Stimulated activated CD4-positive, alpha-beta T cell treated with anti-CD3 and anti-CD28 coated beads, Interleukin-12 subunit alpha, Interleukin-12 subunit beta, amount 100 ng/mL, for 24 hours (primary cell): ENCODE results near the gene GHR.

Experiments used
- DNase-seq, 2 experiments: peaks; one replicate each; pipeline ENCODE4 v3.0.0-alpha.2; 2020; ENCODE audit warnings: low read depth in 2 of 2

The GHR gene

GRCh38 chr5:42462083-42462482, 38.8 kb downstream of the GHR start:
- no peak for DNase-seq

GRCh38 chr5:42467572-42467971, 44.3 kb downstream of the GHR start:
- DNase-seq = no peak

- DNase-seq = no peak
Measured at GRCh38 chr5:42467981-42468524, 44.8 kb downstream of the GHR start.

- no peak for DNase-seq
Measured at GRCh38 chr5:42483472-42484154, 60.4 kb downstream of the GHR start.

GRCh38 chr5:42487077-42487476, 63.8 kb downstream of the GHR start:
- no peak for DNase-seq

- DNase-seq = no peak
Measured at GRCh38 chr5:42487821-42488220, 64.6 kb downstream of the GHR start.

- DNase-seq = no peak
Measured at GRCh38 chr5:42490831-42491230, 67.6 kb downstream of the GHR start.

GRCh38 chr5:42491699-42492098, 68.5 kb downstream of the GHR start:
- DNase-seq = no peak

- no peak for DNase-seq
Measured at GRCh38 chr5:42492974-42493373, 69.7 kb downstream of the GHR start.

- DNase-seq = no peak
Measured at GRCh38 chr5:42494414-42494813, 71.2 kb downstream of the GHR start.

- no peak for DNase-seq
Measured at GRCh38 chr5:42495914-42496313, 72.7 kb downstream of the GHR start.

- DNase-seq = no peak
Measured at GRCh38 chr5:42496397-42497156, 73.3 kb downstream of the GHR start.

GRCh38 chr5:42498000-42498399, 74.8 kb downstream of the GHR start:
- DNase-seq = no peak

- no peak for DNase-seq
Measured at GRCh38 chr5:42499016-42499415, 75.8 kb downstream of the GHR start.

- DNase-seq = no peak
Measured at GRCh38 chr5:42500003-42500599, 76.9 kb downstream of the GHR start.

GRCh38 chr5:42502613-42503470, 79.6 kb downstream of the GHR start:
- no peak for DNase-seq

- DNase-seq = no peak
Measured at GRCh38 chr5:42506662-42507061, 83.4 kb downstream of the GHR start.

- no peak for DNase-seq
Measured at GRCh38 chr5:42507451-42508097, 84.3 kb downstream of the GHR start.

- DNase-seq = no peak
Measured at GRCh38 chr5:42513246-42513645, 90.0 kb downstream of the GHR start.

GRCh38 chr5:42514754-42515153, 91.5 kb downstream of the GHR start:
- no peak for DNase-seq

- DNase-seq = no peak
Measured at GRCh38 chr5:42515504-42515903, 92.3 kb downstream of the GHR start.
